ENCODE measurements around the gene XRCC5.

- TF ChIP-seq CTCF (IDR thresholded peaks at IDR 0.05; ENCODE audit: poor library complexity, severe bottlenecking) (no peak), MXI1 (conservative IDR thresholded peaks at IDR 0.05; ENCODE audit: poor library complexity, severe bottlenecking) (no peak), REST (IDR thresholded peaks at IDR 0.05; ENCODE audit: borderline replicate concordance) (no peak), EZH2 (IDR thresholded peaks at IDR 0.05; ENCODE audit: borderline replicate concordance, insufficient read depth, low read length, poor library complexity, severe bottlenecking) (no peak)
Observed at GRCh38 chr2:216144857-216145256, 35.7 kb downstream of the XRCC5 start.

All from neural cell (in vitro differentiated cells).